SH-SY5Y (cell line): ENCODE measurements around the gene LARP6.

Experiments
- GATA2 ChIP-seq: IDR thresholded peaks from 2 replicates; pipeline ENCODE4 v1.6.1; 2011; ENCODE audit warnings: mild to moderate bottlenecking, low read depth, low read length
- GATA3 ChIP-seq: IDR thresholded peaks from 2 replicates; pipeline ENCODE4 v1.6.1; 2011; ENCODE audit warnings: low read depth, mild to moderate bottlenecking, low read length, moderate library complexity

LARP6 gene

GRCh38 chr15:70853973-70854665 is at the start of gene LARP6:
Gene LARP6, minus strand, starts transcription at chr15:70854157. Its CDS starts 69 bp downstream, at chr15:70854088.
- TF ChIP-seq GATA3, result no peak
- no peak for TF ChIP-seq GATA2

- TF ChIP-seq GATA3 (no peak), GATA2 (no peak)
Observed at GRCh38 chr15:70902107-70902506, 48.1 kb upstream of the LARP6 start.

DNA sequence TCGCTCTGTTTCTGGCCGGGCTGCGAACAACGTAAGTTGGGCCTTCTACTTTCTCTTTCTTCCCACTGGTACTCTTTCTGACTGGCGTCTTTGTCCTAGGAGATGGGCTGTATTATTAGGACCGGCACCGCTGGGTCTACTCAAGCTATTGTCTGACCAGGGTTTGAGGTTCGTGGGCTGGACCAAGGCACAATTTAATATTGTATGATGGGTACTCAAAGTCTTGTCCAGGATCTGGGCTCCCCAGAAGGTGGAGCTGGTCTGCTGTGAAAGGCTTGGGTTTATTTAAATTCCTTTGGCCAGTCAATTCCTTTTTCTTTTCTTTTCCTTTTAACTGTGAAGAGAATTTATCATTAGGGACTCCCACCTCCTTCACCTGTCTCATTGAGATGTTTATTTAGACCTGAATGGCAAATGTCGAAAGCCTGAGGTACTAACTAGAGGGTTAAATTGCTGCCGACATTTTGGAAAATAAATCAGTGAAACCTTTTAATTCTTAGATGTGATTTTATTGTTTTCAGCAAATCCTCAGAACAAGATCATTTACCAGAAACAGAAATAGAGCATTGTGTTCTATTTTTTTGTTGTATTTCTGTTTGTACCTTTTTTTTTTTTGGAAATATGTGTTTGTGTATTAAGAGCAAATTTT is 39.1 kb upstream of the LARP6 start:
- TF ChIP-seq GATA3, result no peak
- TF ChIP-seq GATA2, result no peak

DNA sequence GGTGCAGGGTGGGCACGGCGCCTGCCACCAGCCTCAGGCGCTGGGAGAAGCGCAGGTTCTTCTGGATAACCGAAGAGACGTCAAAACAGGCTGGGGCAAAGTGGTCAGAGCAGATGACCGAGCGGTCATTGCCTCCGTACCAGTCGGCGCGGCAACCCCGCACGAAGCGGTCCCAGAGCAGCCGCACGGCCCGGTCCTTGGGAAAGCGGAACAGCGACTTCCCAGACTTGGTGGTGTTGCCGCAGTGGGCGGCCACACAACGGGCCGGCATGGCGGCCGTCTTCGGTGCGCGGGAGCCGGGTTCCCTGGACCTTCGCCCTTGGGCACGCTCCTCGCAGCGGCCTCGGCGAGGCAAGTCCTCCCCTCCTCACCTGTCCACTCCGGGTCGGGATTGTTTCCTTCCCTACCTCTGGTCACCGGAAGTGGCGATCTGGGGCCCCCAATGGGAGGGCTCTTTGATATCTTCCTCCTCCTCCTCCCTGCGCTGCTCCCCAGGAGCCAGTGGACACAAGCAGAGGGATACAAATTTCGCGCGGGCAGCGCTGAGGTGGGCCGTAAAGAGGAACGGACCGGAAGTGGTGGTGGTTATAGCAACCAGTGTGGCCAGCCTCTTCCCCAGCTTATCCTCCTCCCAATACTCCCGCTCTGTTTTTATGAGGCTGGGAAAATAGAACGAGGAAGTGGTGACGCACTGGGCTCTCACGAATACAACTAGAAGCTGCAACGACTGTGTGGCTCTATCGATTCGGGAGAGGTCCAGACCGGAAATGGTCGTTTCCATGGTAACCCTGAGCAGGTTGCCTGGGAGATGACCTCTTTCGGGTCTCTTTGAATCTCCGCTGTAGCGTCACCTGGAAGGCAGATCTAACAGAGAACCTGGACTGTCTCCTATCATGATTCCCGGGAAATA is 38.3 kb upstream of the LARP6 start, which contains the start of the genes LRRC49 and THAP10:
Gene LRRC49, plus strand, starts transcription at position 825 of the 910 bp plus-strand sequence. Its CDS starts 69 bp downstream, at position 894.
Gene THAP10, minus strand, starts transcription at position 432 of the 910 bp plus-strand sequence. Its CDS starts 161 bp downstream, at position 271.
- TF ChIP-seq GATA3 (no peak), GATA2 (no peak)

DNA sequence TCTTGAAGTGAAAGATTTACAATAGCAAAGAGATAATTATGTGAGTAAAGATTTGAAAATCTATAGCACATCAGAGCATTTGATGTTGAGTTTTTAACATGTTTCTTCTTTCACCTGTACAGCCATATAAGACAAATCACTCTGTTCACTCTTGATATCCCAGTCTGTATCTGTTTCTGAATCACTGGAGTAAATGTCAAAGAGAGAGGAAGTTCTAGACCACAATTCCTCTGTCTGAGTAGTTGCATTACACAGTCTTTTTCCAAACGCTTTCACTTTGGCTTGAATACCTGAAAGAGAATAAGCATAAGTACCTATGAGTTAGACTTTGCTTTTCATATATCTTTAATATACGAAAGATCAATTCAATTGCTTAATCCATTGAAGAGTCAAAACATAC is 28.4 kb upstream of the LARP6 start:
- TF ChIP-seq GATA3 (no peak), GATA2 (no peak)

DNA sequence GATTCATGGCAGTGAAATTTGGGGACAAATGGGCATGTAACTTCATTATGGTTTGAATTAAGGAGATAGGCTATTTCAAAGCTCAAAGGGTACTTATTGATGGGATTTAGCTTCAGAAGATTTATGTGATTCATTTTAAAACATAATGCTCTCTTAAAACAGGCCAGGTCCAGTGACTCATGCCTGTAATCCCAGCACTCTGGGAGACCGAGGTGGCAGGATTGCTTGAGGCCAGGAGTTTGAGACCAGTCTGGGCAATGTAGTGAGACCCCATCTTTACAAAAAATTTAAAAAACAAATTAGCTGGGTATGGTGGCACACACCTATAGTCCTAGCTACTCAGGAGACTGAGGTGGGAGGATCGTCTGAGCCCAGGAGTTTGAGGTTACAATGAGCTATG is 26.8 kb upstream of the LARP6 start:
- no peak for TF ChIP-seq GATA3
- no peak for TF ChIP-seq GATA2

DNA sequence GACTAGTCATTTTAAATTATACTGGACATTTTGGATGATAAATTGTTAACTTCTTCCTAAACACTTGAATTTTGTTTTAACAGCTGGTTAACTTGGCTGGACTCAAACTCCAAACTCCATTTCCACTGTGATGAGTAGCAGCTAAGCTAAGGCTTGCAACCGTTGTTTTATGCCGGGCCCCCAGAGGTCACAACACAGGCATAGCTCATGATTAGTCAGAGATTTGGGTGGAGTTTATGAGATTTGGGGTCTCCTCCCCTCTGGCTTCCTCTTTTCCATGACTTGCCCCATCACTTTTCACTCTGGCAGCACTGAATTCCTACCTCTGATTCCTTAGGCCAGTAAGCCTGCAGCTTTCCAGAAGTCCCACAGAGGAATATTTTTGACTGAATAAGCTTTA is 25.4 kb upstream of the LARP6 start:
- TF ChIP-seq GATA2 (no peak), GATA3 (no peak)

GRCh38 chr15:70876683-70877082 is 22.7 kb upstream of the LARP6 start:
- TF ChIP-seq GATA2 (no peak), GATA3 (no peak)

DNA sequence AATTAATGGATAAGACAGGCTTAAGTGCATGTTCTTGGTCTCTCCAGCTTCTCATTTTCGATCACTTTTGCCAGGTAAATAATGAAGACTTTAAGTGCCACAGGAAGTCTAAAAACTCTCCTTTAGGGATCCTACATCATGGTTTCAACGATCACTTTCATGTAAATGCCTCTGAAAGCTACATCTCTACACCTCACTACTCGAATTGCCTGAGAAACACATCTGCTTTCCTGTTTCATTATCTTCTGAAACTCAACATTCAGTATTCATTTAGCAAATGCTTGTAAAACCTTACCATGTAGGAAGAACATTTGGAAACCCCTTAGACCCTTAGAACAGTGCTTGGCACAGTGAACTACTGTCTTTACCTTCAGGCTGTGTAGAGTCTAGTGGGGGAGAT is 22.1 kb upstream of the LARP6 start:
- TF ChIP-seq GATA3 (no peak), GATA2 (no peak)

DNA sequence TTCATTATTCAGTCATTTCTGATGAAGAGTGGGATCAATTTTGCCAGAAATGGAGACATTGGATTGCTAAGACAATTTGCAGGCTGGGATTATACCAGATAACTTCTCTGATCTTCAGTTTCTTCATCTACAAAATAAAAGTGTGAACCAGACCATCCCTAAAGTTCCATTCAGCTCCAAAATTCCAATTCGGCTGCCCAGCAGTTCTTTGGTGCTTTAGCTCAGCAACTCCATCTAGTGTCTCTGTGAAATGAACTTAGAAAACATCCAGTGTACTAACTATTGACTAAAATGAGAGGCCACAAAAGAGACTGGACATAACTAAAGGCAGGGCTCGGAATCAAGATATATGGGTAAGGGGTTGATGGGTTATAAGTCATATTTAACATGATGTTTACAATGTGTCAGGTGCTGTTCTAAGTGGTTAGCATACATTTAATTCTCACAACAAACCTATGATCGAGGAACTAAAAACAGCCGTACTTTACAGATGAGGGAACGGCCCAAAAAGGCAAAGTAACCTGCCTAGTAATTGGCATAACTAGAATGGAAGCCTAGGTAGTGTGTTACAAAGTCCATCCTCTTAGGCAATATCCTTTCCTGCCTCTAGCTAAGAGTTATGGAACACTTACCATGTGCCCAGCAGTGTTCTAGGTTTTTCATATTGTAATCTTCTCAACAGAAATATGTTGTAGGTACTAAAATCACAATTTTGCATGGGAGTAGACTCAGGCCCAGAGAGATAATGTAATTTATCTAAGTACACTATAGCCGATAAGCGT is 21.2 kb upstream of the LARP6 start:
- TF ChIP-seq GATA2 (no peak), GATA3 (no peak)

GRCh38 chr15:70873232-70874054 is 19.5 kb upstream of the LARP6 start:
- no peak for TF ChIP-seq GATA2
- no peak for TF ChIP-seq GATA3

GRCh38 chr15:70870051-70870450 is 16.1 kb upstream of the LARP6 start:
- TF ChIP-seq GATA3 (no peak), GATA2 (no peak)

DNA sequence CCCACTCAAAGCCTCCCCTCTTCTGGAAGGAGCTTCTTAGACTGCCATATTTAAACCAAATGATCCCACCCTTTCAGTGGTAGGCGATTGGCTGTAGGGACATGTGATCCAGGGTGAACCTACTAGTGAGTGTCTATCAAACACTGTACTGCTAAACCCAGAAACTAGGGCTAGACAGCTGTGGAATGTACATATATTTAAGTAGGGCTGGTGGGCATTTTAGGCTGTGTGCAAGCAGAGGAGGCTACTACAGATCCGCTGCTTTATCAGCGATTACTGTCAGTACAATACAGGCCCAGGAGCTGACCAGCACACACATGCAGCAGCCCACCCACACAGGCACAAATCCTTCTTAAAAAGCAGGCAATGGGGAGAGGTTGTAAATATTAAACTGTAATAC is 15.4 kb upstream of the LARP6 start:
- TF ChIP-seq GATA3 (no peak), GATA2 (no peak)
